Epithelial cell of proximal tubule (primary cell): Measurements from ENCODE around the gene WDFY3. TPM values are rescaled to one million over a fixed set of nuclear protein-coding genes. Genes with fewer than 3 reads are reported as not detected.

ENCODE experiments used
- DNase-seq: peaks from one replicate; pipeline ENCODE4 v3.0.0-alpha.2; 2011; ENCODE audit warnings: low read depth
- H3K4me3 ChIP-seq: 2 replicates; pipeline ENCODE4 v1.5.1; 2011; ENCODE audit warnings: low read depth, mild to moderate bottlenecking, low read length
- CTCF ChIP-seq: conservative IDR thresholded peaks from 2 replicates; pipeline ENCODE4 v1.5.1; 2012; ENCODE audit warnings: low read depth, mild to moderate bottlenecking, low read length
- total RNA-seq: library from RNA; depleted of rRNA; stranded (reverse); fragments of >200 nt; gene quantifications from 2 replicates; pipeline ENCODE4 v1.2.3, GENCODE V29; 2015

The WDFY3 gene
- 23.6 and 35.1 TPM in 2 replicates for total RNA-seq

GRCh38 chr4:84966382-84967242 is at the start of gene WDFY3:
TSS of gene WDFY3 (minus strand) at chr4:84966690. CDS start at chr4:84860591, 106,099 bp downstream.
- H3K4me3 ChIP-seq, result peak within 1 kb of the TSS; percentile 81
- TF ChIP-seq CTCF, result no peak
- no peak for DNase-seq

GRCh38 chr4:85005865-85006377 is 39.4 kb upstream of the WDFY3 start:
- no peak overlapping the region for H3K4me3 ChIP-seq
- no peak for TF ChIP-seq CTCF
- peak; percentile 63 for DNase-seq

GRCh38 chr4:85000343-85000742 is 33.9 kb upstream of the WDFY3 start:
- TF ChIP-seq CTCF, result no peak
- no peak for DNase-seq
- H3K4me3 ChIP-seq, result no peak overlapping the region

GRCh38 chr4:84995386-84995785 is 28.9 kb upstream of the WDFY3 start:
- DNase-seq, result no peak
- H3K4me3 ChIP-seq, result no peak overlapping the region
- no peak for TF ChIP-seq CTCF

GRCh38 chr4:84994280-84994679 is 27.8 kb upstream of the WDFY3 start:
- TF ChIP-seq CTCF, result no peak
- DNase-seq, result no peak
- no peak overlapping the region for H3K4me3 ChIP-seq

- H3K4me3 ChIP-seq, result no peak overlapping the region
- TF ChIP-seq CTCF, result no peak
- no peak for DNase-seq
These were observed 19.5 kb upstream of the WDFY3 start for GRCh38 chr4:84985952-84986351.
